GM21717 (cell line): Measurements from ENCODE around the gene KCNK15.

Experiments used
- ATAC-seq: cut with Tn5 transposase; IDR thresholded peaks from one replicate; pipeline ENCODE4 v1.9.1; 2021; ENCODE audit warnings: mild to moderate bottlenecking, moderate library complexity; ENCODE audit not compliant: unreplicated experiment

The KCNK15 gene

DNA sequence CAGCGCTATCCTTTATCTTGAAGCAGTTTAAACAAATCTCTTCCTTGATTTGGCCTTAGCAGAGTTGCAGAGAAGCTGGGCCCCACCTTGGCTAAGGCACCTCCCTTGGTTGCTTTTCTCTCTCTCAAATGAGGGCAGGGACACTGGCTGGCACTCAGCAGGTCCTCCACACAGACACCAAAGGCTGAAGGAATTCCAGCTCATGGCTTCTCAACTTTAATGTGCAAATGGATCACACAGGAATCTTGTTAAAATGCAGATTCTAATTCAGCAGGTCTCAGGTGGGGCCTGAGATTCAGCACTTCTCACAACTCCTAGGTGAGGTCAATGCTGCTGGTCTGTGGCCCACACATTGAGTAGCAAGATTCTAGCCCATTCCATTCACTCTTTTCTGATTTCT, 39.0 kb downstream of the KCNK15 start:
- no peak for ATAC-seq

DNA sequence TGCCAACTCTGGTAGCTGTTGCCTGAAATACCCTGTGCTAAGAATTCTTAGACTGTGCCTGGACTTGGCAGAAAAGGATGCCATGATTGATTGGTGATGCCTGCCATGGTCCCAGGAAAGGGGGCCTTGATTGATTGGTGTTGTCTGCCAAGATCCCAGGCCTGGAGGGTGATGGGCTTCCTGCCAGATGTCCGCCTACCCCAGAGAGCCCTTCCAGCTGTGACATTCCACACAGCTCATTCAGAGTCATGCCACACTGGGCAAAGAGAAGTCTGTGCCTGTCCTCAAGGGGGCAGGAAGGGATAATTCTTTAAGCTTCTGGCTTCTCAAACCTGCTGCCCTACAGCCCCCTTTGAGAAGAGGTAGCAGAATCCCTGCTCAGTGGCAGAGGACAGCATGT, 40.1 kb downstream of the KCNK15 start:
- ATAC-seq = no peak

GRCh38 chr20:44787299-44787698, 41.6 kb downstream of the KCNK15 start:
- no peak for ATAC-seq

DNA sequence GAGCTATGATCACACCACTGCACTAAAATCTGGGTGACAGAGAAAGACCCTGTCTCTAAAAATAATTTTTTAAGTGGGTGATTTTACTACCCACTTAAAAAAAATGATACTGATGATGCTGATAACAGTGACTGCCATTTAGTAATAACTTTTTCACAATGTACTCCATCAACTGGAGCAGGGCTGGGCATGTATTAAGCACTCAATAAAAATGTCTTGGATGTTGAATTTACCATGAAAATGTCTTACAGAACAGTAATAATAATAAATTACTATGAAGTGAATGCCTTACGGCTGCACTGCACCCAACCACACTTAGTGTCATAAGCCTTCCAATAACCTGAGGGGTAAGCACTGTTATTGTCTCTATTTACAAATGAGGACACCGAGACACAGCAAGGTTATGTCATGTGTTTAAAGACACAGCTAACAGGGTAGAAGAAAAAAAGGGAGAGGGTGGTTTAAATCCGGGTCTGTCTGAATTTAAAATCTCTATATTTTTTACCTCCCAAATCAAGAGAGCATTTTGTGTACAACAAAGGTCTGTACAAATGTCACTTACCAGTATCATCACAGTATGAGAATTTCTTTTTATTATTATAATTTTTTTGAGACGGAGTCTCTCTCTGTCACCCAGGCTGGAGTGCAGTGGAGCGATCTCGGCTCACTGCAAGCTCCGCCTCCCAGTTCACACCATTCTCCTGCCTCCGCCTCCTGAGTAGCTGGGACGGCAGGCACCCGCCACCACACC, 43.2 kb downstream of the KCNK15 start:
- ATAC-seq = no peak

DNA sequence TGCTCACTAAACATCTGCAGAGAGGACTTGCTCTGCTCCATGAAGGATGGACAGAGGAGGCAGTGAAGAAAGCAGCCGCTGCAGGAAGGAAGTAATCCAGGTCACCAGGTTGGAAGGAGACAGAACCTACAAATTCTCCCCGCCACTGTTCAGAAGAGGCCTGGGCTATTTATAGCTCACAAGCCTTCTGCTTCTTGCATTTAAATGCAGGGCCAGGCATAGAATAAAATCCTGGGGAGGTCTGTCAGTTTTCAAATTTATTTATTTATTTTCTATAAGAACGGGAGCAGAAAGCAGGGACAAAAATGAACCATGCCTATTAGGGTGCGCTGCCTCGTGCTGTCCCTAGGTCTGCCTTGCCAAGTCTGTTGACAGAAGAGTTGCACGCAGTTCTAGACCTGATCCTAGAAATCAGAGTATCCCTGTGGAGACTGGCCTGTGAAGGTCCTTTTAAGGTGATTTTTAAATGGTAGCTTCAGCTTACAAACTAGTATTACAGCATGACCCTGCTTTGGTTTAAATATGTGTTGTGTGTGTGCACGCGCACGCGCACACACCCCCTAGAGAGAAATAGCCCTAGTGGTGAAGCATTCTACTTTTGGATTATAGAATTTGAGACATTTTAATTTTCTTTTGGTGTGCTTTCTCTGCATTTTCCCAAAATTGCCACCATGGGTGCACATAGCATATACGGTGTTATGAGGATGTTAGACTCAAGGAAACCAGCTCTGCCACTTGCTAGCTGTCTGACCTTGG, 45.2 kb downstream of the KCNK15 start:
- no peak for ATAC-seq

GRCh38 chr20:44792796-44793195, 47.1 kb downstream of the KCNK15 start:
- no peak for ATAC-seq

GRCh38 chr20:44795836-44796235, 50.2 kb downstream of the KCNK15 start:
- no peak for ATAC-seq

GRCh38 chr20:44796311-44796710, 50.6 kb downstream of the KCNK15 start:
- ATAC-seq = no peak

- ATAC-seq = no peak
Observed at GRCh38 chr20:44796758-44797457, 51.2 kb downstream of the KCNK15 start.

DNA sequence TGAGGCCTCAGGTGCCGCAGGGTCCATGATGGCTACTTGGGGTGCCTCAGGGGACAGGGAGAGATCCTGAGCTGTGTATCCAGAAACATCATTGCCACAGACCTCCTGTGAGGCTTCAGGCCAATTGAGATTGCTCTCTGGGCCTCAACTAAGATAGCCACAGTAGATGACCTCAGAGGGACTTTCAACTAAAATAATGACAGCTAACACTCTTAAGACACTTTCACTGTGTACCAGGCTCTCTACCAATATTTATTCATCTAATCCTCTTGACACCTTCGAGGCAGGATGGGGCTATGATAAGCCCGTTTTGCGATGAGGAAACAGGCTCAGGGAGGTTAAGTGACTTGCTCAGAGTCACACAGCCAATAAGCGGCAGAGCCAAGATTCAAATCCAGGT, 54.0 kb downstream of the KCNK15 start:
- no peak for ATAC-seq

DNA sequence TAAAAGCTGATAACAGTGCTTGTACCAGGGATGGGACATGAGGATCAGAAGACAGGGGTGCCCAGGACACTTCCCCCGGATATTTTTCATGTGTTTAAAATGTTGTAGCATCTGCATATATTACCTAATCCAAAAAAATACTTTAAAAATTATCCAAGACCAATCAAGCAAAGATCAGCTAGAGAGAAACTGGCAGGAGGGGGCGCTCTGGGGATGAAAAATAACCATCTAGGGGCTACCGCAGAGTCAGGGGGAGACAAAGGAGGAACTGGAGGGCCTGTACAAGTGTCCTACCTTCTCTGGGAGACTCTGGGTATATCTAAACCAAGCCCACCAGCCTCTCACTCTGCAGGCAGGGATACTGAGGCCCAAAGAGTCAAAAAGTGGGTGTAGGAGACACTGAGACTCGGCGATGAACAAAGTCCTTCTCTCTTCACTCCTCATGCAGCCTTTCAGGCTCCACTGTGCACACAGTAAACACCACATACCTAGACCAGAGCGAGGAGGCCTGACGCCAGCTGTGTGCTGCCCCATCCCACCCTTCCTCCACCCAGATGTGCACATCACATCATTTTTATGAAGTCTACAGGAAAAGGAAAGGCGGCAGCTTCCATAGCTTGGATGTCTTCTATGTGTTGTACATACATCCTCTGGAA, 54.9 kb downstream of the KCNK15 start:
- no peak for ATAC-seq
